Measurements from ENCODE around the gene HSPA12B. TPM values are rescaled to one million over a fixed set of nuclear protein-coding genes. Genes with fewer than 3 reads are reported as not detected.
"Not testable (repeated sequence)": the region's sequence is repeated elsewhere in the genome, so short reads cannot be mapped to it uniquely, and the experiment has no call there.

HSPA12B gene
- total RNA-seq, 1 donor, result not detected

- TF ChIP-seq CTCF (IDR thresholded peaks at IDR 0.05; ENCODE audit: insufficient read depth, low read depth, low read length), result peak; percentile 63
- DNase-seq (ENCODE audit: low read depth), result peak; percentile 85
- H3K4me3 ChIP-seq (ENCODE audit: low read depth, low read length), result peak within 1 kb of the TSS; percentile 74
Observed at GRCh38 chr20:3786665-3787323, 54.3 kb downstream of the HSPA12B start, which contains the start of gene CENPB. Gene CENPB, minus strand, starts transcription at chr20:3786740. Its CDS starts 257 bp downstream, at chr20:3786483.

GRCh38 chr20:3787324-3788014 lies 55.0 kb downstream of the HSPA12B start:
- no peak for TF ChIP-seq CTCF (IDR thresholded peaks at IDR 0.05; ENCODE audit: insufficient read depth, low read depth, low read length)
- H3K4me3 ChIP-seq (ENCODE audit: low read depth, low read length), result peak overlapping the region; percentile 41
- peak; percentile 71 for DNase-seq (ENCODE audit: low read depth)

GRCh38 chr20:3788685-3789155 lies 56.2 kb downstream of the HSPA12B start:
- no peak for TF ChIP-seq CTCF (IDR thresholded peaks at IDR 0.05; ENCODE audit: insufficient read depth, low read depth, low read length)
- no peak for DNase-seq (ENCODE audit: low read depth)
- H3K4me3 ChIP-seq (ENCODE audit: low read depth, low read length), result no peak overlapping the region

- not testable (repeated sequence) for DNase-seq (ENCODE audit: low read depth); H3K4me3 ChIP-seq (ENCODE audit: low read depth, low read length)
Observed at GRCh38 chr20:3789201-3789600, 56.7 kb downstream of the HSPA12B start.

- not testable (repeated sequence) for H3K4me3 ChIP-seq (ENCODE audit: low read depth, low read length); DNase-seq (ENCODE audit: low read depth)
Observed at GRCh38 chr20:3794168-3794567, 61.7 kb downstream of the HSPA12B start.

- no peak for DNase-seq (ENCODE audit: low read depth)
- H3K4me3 ChIP-seq (ENCODE audit: low read depth, low read length), result peak overlapping the region; percentile 77
- no peak for TF ChIP-seq CTCF (IDR thresholded peaks at IDR 0.05; ENCODE audit: insufficient read depth, low read depth, low read length)
Observed at GRCh38 chr20:3794701-3795420, 62.4 kb downstream of the HSPA12B start.

GRCh38 chr20:3795511-3796468 lies 63.3 kb downstream of the HSPA12B start, which contains the start of gene CDC25B:
Gene CDC25B, plus strand, starts transcription at chr20:3796310. Its CDS starts 222 bp downstream, at chr20:3796532.
- peak; percentile 46 for TF ChIP-seq CTCF (IDR thresholded peaks at IDR 0.05; ENCODE audit: insufficient read depth, low read depth, low read length)
- DNase-seq (ENCODE audit: low read depth), result peak; percentile 94

More at GRCh38 chr20:3795511-3796468, 63.3 kb downstream of the HSPA12B start, which contains the start of gene CDC25B:
- peak within 1 kb of the TSS; percentile 77 for H3K4me3 ChIP-seq (ENCODE audit: low read depth, low read length)
